Stimulated activated CD8-positive, alpha-beta memory T cell treated with anti-CD3 and anti-CD28 coated beads, Interleukin-7, amount 100 ng/mL, for 24 hours (primary cell): ENCODE results near the gene VN1R4.
"Not testable (repeated sequence)": the region's sequence is repeated elsewhere in the genome, so short reads cannot be mapped to it uniquely, and the experiment has no call there.

Experiments used
- DNase-seq: peaks from one replicate; pipeline ENCODE4 v3.0.0-alpha.2; 2020; ENCODE audit warnings: low read depth

VN1R4 gene, protein sequence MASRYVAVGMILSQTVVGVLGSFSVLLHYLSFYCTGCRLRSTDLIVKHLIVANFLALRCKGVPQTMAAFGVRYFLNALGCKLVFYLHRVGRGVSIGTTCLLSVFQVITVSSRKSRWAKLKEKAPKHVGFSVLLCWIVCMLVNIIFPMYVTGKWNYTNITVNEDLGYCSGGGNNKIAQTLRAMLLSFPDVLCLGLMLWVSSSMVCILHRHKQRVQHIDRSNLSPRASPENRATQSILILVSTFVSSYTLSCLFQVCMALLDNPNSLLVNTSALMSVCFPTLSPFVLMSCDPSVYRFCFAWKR

DNA sequence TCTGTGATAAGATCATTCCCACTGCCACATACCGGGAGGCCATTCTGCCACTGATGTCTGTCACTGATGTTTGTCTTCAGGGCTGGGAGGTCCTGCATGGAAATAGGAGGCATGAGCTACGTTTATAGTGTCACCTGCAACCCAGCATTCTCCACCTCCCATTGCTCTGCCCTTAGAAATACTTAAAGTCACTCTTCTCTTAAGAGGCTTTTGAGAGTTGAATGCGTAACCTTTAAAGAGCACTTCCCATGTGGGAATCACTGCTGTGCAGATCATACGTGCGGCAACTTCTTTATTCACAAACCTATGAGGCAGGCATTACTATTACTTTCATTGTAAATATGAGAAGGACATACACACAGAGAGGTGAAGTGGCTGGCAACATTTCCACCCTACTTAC is at the start of gene VN1R4:
VN1R4 (minus strand) TSS at position 101 of the 400 bp plus-strand sequence; CDS start at position 43, 58 bp downstream.
- DNase-seq: not testable (repeated sequence)

DNA sequence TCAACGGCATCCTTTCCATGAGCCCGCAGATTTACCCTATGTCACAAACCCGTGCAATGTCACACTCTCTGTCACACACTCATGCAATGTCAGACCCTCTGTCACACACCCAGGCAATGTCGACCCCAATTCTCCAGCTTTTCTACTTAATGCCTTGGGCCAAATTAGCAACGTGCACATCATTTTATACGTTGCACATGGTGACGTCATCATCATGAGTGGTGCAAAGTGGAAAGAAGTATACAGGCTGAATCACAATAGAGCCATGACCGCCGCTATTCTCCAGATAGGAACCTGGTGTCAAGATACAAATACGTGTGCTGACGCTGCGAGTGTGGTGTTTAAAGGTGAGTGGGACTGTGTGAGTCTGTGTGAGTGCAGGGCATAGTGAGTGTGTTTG is 44.4 kb upstream of the VN1R4 start:
- no peak for DNase-seq

DNA sequence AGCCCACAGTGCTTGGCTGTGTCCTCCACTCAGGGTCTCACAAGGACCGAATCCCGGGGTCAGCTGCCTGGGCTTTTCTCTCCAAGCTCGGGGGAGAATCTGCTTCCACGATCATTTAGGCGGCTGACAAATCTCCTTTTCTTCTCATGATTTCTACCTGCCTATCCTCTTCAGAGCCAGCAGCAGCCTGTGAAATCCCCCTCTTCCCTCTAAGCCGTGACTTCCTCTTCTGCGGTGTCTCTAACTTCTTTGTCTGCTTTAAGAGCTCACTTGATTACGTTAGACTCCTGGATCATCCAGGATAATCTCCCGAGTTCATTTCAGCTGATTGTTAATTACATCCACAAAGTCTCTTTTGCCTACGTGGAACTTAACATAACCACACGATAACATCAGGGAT is 43.5 kb upstream of the VN1R4 start:
- DNase-seq: no peak

DNA sequence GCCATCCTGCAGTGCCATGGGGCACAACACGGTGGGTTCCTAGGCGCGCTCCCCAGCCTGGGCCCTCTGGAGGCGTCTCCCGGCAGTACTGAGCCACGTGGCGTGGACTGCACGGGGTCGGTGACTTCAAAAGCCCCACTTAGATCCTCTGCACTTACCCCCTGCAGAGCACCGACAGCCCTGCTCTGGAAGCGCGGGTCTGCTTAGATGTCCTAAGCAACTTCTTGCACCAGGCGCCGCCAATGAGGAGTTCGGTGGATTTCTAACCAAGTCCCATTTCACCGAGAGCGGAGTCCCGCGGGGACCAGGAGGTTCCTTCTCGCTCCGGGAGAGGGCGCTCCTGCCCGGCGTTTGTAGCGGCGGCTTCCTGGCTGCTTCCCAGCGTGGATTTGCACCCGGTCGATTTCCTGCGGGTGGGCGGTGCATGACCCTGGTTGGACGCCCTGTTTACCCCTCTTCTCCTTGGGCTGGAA is 40.9 kb upstream of the VN1R4 start:
- no peak for DNase-seq

DNA sequence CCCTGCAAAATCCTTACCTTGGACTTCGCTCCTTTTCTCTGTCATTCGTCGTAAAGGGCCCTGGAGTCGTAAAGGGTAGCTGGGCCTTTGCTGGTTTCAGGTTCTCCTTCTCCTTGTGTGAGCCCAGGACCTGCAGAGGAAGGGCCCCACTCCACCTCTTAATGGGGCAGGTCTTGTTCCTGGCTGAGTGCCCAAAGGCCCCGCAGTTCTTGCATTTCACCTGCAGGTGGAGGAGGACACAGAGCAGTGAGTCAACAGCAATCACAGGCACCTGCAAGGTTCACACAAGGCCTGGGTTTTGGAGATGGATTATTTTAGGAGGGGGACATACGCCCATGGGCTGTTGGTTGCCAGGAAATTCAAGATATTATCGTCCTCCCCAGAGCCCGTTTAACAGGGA is 33.8 kb upstream of the VN1R4 start:
- not testable (repeated sequence) for DNase-seq

DNA sequence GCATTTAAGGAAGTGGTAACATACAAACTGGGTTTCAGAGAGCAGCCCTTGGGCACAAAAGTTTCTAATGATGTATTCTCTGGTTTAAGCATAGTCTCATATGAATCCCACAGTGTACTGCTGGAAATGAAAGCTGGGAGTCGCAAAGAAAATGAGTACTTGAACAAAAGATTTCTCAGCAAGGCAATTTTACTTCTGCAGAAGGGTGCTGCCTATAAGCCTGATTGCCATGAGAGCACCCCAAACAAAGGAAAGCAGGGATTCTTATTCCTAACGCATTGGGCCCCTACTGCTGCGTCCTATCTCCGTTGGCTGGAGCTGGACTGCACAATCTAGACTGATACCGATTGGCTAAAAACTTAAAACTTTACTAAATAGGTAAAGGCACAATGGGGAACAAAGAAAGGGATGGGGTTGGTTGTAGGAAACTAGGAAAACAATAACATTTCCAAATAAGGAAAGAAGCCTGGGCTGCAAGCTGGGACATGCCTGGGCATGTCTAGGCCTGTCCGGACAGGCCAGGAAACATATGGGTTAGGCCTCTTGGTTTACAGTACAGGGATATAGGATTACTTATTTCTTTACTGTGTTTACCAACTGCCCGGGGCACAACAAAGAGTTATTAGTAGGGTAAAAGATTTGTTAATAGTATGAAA is 27.4 kb upstream of the VN1R4 start:
- no peak for DNase-seq

DNA sequence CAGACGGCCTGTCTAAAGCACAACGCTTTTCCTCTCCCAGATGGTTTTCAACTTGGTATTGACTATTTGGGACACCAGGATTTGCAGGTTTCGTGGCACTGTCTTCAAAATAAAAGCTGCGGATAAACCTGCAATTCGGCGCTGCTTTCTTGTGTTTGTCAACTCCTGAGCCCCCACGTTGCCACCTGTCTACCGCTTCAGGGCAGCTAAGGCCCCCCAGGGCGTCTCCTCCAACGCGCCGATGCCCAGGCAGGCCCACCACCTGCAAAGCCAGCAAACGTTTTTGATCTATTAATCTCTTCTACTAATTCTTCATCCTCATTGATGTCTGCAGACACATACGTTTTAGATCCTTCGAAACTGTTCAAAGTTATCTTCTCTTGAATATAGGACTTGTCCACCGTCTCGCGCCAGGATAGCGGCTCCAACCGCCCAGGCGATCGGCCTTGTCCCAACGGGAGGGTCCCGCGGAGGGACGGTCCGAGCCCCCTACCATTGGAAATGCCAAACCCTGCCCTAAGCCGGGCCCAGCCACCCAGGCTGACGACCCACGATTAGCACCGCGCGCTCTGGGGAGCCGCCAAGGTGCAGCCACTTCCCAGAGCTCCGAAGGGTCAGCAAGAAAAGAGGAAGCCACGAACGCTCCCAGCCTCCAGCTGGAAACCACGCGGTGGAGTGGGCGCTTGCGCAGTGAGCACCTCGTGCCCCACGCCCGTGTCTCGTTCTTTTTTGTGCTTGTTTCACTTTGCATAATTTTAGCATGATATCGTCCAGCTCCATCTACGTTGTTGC is 23.4 kb upstream of the VN1R4 start:
- DNase-seq: no peak

DNA sequence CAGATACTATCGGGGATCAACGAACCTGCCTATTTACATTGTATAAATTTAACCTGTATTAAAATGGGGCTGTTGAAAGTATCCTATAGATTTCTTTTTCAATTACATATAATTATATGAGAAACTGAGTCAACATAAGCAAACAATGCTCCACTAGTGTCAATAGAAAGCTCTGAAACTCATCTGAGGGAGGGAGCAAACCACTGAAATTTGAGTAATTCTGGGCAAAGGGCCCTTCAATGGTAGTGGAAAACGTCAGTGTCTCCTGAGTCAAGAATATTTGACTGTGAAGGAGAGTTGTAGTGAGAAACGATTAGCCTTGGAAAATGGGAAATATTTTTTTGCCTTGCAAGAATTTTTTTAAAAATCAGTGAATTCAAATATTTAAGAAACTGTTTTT is 17.6 kb upstream of the VN1R4 start:
- no peak for DNase-seq

DNA sequence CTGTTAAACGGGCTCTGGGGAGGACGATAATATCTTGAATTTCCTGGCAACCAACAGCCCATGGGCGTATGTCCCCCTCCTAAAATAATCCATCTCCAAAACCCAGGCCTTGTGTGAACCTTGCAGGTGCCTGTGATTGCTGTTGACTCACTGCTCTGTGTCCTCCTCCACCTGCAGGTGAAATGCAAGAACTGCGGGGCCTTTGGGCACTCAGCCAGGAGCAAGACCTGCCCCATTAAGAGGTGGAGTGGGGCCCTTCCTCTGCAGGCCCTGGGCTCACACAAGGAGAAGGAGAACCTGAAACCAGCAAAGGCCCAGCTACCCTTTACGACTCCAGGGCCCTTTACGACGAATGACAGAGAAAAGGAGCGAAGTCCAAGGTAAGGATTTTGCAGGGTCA is 14.4 kb upstream of the VN1R4 start:
- not testable (repeated sequence) for DNase-seq

DNA sequence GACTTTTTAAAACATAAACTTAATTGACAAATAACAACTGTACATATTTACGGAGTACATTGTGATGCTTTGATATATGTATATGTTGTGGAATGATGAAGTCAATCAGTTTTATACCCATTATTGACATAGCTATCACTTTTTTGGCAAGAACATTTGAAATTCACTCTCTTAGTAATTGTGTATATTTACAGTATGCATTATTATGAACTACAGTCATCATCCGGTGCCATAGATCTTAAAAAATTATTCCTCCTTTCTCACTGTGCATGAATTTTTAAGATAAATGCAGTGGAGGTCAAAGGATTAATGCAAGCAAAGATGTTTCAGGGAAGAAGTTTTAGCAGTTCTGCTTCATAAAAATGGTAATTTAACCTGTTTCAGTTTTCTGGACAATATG is 8.0 kb upstream of the VN1R4 start:
- DNase-seq: no peak

DNA sequence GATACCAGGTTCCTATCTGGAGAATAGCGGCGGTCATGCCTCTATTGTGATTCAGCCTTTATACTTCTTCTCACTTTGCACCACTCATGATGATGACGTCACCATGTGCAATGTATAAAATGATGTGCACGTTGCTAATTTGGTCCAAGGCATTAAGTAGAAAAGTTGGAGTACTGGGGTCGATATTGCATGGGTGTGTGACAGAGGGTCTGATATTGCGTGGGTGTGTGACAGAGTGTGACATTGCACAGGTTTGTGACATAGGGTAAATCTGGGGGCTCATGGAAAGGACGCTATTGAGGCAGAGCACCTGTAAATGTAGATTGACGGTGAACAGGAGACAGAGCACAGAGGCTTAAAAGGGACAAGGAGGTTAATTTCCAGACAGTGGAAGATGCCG is 4.5 kb upstream of the VN1R4 start:
- DNase-seq: no peak

DNA sequence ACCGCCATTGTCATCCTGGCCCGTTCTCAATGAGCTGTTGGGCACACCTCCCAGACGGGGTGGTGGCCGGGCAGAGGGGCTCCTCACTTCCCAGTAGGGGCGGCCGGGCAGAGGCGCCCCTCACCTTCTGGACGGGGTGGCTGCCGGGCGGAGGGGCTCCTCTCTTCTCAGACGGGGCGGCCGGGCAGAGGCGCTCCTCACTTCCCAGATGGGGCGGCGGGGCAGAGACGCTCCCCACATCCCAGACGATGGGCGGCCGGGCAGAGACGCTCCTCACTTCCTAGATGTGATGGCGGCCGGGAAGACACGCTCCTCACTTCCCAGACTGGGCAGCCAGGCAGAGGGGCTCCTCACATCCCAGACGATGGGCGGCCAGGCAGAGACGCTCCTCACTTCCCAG is 2.3 kb upstream of the VN1R4 start:
- not testable (repeated sequence) for DNase-seq

DNA sequence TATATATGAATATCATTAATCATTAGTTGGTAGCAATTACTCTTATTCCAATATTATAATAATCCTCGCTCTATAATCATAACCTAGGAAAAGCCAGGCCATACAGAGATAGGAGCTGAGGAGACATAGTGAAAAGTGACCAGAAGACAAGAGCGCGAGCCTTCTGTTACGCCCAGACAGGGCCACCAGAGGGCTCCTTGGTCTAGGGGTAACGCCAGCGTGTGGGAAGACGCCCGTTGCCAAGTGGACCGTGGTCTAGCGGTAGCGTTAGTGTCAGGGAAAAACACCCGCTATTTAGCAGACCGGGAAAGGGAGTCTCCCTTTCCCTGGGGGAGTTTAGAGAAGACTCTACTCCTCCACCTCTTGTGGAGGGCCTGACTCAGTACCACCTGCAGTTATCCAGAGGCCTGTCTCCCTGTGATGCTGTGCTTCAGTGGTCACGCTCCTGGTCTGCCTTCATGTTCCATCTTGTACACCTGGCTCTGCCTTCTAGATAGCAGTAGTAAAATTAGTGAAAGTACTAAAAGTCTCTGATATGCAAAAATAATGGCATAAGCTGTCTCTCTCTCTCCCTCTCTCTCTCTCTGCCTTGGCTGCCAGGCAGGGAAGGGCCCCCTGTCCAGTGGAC is 9.7 kb downstream of the VN1R4 start, which contains the start of gene VN1R2:
VN1R2 (plus strand) TSS at position 578 of the 628 bp plus-strand sequence. CDS start 84 bp downstream, outside the sequence.
- DNase-seq: not testable (repeated sequence)

DNA sequence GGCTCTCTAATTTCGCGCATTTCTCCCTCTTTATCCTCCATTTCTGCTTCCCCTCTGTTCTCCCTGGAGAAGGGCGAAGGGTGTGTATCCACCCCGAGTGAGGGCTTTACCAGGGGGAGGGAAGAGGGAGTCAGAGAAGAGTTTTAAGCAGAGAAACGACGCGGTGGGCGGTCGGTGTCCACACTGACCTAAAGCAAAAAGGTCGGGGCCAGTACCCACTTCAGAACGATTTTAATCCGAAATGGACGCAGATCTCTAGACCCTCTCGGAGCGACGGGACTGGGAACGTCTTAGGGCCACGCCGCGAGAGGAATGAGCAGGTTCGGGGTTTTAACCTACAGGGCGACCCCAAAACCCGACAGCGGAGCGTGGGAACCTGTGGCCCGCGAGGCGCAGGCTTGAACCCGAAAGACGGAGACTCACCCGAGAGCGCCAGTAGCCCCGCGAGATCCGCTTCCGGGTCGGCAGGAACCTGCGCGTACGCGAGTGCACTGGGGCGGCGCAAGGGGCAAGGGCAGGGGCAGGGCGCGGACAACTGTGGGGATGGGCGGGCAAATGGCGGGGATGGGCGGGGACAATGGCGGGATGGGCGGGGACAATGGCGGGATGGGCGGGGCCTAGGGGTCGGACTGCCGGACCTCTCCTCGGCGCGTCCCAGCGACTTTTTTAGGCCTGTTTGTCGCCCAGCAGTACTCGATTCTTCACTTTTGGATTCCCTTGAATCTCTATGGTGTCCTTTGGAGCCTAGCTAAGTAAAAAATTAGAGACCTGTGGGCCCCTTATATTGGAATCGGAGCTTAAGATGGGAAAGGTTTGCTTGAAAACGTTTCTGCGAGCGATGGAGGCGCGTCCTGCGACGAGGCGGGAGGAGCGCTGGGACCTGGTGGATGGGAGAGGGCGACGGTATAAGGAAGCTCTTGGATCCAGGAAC is 12.8 kb downstream of the VN1R4 start, which contains the start of gene ZNF677:
ZNF677 (minus strand) TSS at position 463 of the 931 bp plus-strand sequence. CDS start 3,323 bp downstream, outside the sequence.
- peak; percentile 47 for DNase-seq

DNA sequence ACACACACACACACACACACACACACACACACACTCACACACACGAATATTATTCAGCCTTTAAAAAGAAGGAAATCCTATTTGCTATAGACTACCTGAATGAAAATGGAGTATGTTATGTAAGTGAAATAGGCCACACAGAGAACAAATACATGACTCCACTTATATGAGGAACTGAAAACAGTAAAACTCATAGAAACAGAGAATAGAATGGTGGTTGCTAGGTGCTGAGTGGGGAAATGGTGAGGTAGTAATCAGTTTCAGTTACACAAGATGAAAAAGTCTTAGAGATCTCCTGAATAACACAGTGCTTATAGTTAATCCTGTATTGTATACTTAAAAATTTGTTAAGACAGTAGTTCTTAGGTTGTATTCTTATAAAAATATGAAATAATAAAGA is 21.0 kb downstream of the VN1R4 start:
- DNase-seq: no peak

DNA sequence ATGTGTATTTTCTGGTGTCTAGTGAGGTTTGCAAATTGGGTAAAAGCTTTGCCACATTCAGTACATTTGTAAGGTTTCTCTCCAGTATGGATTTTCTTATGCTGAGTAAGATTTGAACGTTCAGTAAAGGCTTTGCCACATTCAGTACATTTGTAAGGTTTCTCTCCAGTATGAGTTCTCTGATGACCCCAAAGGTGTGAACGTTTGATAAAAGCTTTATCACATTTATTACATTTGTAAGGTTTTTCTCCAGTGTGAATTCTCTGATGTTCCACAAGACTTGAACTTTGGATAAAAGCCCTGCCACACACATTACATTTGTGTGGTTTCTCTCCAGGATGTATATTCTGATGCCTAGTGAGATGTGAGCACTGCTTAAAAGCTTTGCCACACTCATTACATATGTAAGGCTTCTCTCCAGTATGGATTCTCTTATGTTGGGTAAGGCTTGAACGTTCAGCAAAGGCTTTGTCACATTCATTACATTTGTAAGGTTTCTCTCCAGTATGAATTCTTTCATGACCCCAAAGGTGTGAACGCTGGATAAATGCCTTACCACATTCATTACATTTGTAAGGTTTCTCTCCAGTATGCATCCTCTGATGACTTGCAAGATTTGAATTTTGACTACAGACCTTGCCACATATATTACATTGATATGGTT is 30.3 kb downstream of the VN1R4 start:
- no peak for DNase-seq

DNA sequence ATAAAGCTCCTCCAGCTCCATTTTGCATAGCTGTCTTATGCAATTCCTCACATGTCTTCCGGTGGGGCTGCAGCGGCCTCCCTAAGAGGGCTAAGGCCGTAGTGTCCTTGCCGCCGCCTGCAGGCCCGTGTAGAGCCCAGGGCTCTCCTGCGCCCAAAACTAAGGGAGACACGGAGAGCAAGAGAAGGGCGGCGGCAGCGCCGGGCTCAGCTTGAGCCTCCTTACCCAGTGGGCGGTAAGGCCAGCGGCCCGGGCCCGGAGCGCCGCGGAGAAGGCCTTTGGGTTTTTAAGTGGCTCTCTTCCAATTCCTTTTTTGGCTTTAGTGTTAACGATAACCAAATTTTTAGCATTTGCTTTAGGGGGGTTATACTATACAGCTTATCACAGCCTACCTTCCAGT is 42.9 kb downstream of the VN1R4 start:
- DNase-seq: no peak

DNA sequence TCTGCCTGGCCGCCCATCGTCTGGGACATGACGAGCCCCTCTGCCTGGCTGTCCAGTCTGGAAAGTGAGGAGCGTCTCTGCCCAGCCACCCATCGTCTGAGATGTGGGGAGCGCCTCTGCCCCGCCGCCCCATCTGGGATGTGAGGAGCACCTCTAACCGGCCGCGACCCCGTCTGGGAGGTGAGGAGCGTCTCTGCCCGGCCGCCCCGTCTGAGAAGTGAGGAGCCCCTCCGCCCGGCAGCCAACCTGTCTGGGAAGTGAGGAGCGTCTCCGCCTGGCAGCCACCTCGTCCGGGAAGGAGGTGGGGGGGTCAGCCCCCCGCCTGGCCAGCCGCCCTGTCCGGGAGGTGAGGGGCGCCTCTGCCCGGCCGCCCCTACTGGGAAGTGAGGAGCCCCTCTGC is 44.8 kb downstream of the VN1R4 start:
- not testable (repeated sequence) for DNase-seq
